Colonic mucosa (tissue), 4 donors: ENCODE data around the gene MIDN. TPM values are rescaled to one million over a fixed set of nuclear protein-coding genes. Genes with fewer than 3 reads are reported as not detected.
A peak's percentile ranks its signal among the peaks of the same experiment; 100 is the strongest.

Experiments used
- DNase-seq: peaks from one replicate; pipeline ENCODE4 v3.0.0-alpha.2; 2020
- H3K27ac ChIP-seq: fragments of 200-600 bp; one replicate; pipeline ENCODE4 v1.8.0; 2021
- H3K27me3 ChIP-seq: fragments of 200-600 bp; one replicate; pipeline ENCODE4 v1.8.0; 2021
- H3K36me3 ChIP-seq: fragments of 200-600 bp; one replicate; pipeline ENCODE4 v1.8.0; 2021
- H3K4me1 ChIP-seq: fragments of 200-600 bp; one replicate; pipeline ENCODE4 v1.8.0; 2021; ENCODE audit warnings: mild to moderate bottlenecking
- H3K4me3 ChIP-seq: fragments of 200-600 bp; one replicate; pipeline ENCODE4 v1.8.0; 2021
- H3K9ac ChIP-seq, 2 donors: one replicate each; pipeline ENCODE4 v1.7.0; 2013; ENCODE audit warnings: control low read depth in 2 of 2, low read depth in 2 of 2, low read length in 2 of 2
- H3K9me3 ChIP-seq: fragments of 200-600 bp; one replicate; pipeline ENCODE4 v1.8.0; 2021
- intact Hi-C: fragments of 100-400 bp; cut with DNase I; formaldehyde crosslinking; loops from one replicate; pipeline ENCODE4 v1.14.1; 2022
- total RNA-seq, 2 donors: library from RNA; stranded (reverse); fragmentation: NEBNext Ultra II Directional in 1 of 2; extraction: Animal tissue kit (Norgen Biotek cat#: 25700) in 1 of 2; gene quantifications; one replicate each; pipeline ENCODE4 v1.2.1, GENCODE V29; 2021
- TF ChIP-seq, protein P1 (sequence below): fragments of 200-600 bp; IDR thresholded peaks from one replicate; pipeline ENCODE4 v1.8.0; 2022; ENCODE audit warnings: antibody characterized with exemption, mild to moderate bottlenecking
- donor health status: healthy.
- donor health status: DM: no; HTN: no; CAD: no.
- donor health status: DM: no; HTN: no; CAD: no.

MIDN gene
- total RNA-seq, 2 donors from 2014 or later = 172 to 177 TPM

DNA sequence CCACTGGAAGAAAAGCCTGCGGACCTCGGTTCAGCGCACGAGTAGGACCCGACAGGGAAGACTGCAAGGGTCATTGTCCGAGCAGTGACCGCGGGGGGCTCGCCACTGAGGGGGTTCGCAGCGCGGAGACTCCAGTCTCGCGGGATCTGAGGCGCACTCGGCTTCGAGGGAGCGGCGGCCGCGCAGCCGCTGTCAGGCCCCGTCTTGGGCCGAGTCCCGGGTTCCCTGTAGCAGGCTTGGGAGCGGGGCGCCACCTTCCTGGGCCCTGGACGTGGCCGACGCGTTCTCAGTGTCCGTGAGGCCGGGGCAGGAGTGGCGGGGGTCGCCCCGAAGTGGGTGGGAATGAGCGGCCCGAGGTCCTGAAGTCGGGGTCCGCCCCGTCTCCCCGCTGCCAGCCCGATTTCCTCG lies 26.5 kb downstream of the MIDN start:
- TF ChIP-seq, protein P1, sequence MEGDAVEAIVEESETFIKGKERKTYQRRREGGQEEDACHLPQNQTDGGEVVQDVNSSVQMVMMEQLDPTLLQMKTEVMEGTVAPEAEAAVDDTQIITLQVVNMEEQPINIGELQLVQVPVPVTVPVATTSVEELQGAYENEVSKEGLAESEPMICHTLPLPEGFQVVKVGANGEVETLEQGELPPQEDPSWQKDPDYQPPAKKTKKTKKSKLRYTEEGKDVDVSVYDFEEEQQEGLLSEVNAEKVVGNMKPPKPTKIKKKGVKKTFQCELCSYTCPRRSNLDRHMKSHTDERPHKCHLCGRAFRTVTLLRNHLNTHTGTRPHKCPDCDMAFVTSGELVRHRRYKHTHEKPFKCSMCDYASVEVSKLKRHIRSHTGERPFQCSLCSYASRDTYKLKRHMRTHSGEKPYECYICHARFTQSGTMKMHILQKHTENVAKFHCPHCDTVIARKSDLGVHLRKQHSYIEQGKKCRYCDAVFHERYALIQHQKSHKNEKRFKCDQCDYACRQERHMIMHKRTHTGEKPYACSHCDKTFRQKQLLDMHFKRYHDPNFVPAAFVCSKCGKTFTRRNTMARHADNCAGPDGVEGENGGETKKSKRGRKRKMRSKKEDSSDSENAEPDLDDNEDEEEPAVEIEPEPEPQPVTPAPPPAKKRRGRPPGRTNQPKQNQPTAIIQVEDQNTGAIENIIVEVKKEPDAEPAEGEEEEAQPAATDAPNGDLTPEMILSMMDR = no peak
- no peaks in the 10 kb centered on the region for H3K9me3 ChIP-seq
- H3K27ac ChIP-seq = peak overlapping the region; percentile 99
- H3K36me3 ChIP-seq = peaks cover 10% of the 10 kb centered on the region
- H3K9ac ChIP-seq = peak overlapping the region; percentile 55 to 98
- peaks cover 45% of the 10 kb centered on the region for H3K4me1 ChIP-seq
- no peak for DNase-seq
- H3K4me3 ChIP-seq = peak overlapping the region; percentile 67
- no peaks in the 10 kb centered on the region for H3K27me3 ChIP-seq
- intact Hi-C loops = loop anchor here (5.0 kb wide), 1 partner anchor 97 kb away; no protein-coding TSS in a partner anchor

DNA sequence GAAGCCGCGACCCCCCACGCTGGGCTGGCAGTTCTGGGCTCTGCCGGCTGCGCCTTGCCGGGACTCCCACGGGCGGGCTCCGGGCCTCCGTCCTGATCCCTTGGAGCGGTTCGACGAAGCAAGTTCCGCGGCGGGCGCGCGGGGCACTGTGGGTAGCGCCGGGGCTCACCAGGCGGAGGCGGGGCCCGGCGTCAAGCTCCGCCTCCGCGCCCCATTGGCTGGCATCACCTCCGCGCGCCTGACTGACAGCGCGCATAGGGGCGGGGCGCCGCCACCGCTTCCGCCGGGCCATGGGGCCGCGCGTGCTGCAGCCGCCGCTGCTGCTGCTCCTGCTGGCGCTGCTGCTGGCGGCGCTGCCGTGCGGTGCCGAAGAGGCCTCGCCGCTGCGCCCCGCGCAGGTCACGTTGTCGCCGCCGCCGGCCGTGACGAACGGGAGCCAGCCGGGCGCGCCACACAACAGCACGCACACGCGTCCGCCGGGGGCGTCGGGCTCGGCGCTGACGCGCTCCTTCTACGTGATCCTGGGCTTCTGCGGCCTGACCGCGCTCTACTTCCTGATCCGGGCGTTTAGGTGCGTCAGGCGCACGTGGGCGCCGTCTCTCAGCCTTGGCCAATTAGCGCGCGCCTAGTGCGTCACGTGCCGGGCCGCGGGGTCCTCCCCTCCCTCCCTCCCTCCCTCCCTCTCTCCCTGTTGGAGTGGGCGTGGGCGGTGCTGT lies 27.0 kb downstream of the MIDN start, which contains the start of gene FAM174C:
Gene FAM174C, plus strand, starts transcription at position 271 of the 716 bp plus-strand sequence. Its CDS starts 20 bp downstream, at position 291.
- peak; percentile 96 for DNase-seq
- Histone ChIP-seq H3K4me1 (peaks cover 43% of the 10 kb centered on the region), H3K36me3 (peaks cover 10% of the 10 kb centered on the region), H3K27me3 (no peaks in the 10 kb centered on the region), H3K9me3 (no peaks in the 10 kb centered on the region), H3K4me3 (peak within 1 kb of the TSS; percentile 67), H3K27ac (peak within 1 kb of the TSS; percentile 99), H3K9ac (peak within 1 kb of the TSS; percentile 94 to 98)
- intact Hi-C loops = loop anchor here (5.0 kb wide), 1 partner anchor 97 kb away; no protein-coding TSS in a partner anchor
- TF ChIP-seq, protein P1 = no peak

DNA sequence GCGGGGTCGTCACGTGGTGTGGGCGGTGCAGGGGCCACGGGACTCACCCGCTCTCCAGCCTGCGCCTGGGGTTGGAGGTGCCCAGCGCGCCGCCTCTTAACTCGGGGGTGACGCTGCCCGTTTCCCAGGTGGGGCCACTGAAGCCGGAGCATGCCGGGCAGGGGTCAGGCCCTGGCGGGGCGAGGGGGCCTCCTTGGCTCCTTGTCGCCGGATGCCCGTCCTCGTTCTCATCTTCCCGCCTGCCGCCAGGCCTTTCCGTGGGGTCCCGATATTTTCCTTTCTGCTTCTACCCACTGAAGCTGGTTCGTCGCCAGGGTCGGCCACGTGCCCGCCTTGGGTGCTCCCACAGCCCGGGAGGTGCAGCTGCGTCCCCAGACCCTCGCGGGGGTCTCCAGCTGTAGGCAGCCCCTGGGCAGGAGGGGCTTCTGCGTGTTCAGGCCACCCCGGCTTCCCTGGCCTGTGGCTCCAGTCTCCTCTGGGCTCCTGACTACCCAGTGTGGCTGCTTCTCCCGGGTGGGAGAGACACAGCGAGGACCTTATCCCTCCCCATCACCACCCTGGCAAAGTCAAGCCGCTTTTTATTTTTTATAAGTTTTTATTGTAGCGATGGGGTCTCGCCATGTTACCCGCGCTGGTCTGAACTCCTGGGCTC lies 27.7 kb downstream of the MIDN start:
- Histone ChIP-seq H3K4me1 (peaks cover 36% of the 10 kb centered on the region), H3K4me3 (peak overlapping the region; percentile 67), H3K27me3 (no peaks in the 10 kb centered on the region), H3K9me3 (no peaks in the 10 kb centered on the region), H3K27ac (peak overlapping the region; percentile 99), H3K36me3 (peaks cover 10% of the 10 kb centered on the region), H3K9ac (peak overlapping the region; percentile 79 to 94)
- no peak for DNase-seq
- TF ChIP-seq, protein P1 = no peak
- intact Hi-C loops = loop anchor here (5.0 kb wide), 1 partner anchor 96 kb away; no protein-coding TSS in a partner anchor

DNA sequence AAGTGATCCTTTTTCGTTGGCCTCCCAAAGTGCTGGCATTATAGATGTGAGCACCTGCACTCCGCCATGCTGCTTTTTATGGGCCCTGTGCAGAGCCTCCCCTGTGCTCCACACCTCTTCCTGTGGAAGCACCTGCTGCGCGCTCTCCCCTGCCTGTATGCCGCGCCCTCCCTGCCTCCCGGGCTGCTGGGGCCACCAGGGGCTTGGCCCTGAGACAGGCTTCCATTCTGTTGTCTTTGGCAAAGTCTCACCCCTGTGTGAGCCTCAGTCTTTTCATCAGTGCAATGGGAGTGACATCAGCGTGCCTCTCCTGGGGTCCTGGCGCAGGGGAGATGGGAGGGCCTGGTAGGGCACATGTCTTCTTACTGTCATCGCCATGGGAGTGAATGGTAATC lies 28.2 kb downstream of the MIDN start:
- Histone ChIP-seq H3K4me1 (peaks cover 34% of the 10 kb centered on the region), H3K4me3 (peak overlapping the region; percentile 67), H3K9ac (peak overlapping the region in 1 of 2 donors; percentile 94), H3K27ac (peak overlapping the region; percentile 99), H3K9me3 (no peaks in the 10 kb centered on the region), H3K36me3 (peaks cover 10% of the 10 kb centered on the region), H3K27me3 (no peaks in the 10 kb centered on the region)
- intact Hi-C loops = loop anchor here (5.0 kb wide), 1 partner anchor 96 kb away; no protein-coding TSS in a partner anchor
- DNase-seq = peak; percentile 69
- TF ChIP-seq, protein P1 = no peak

DNA sequence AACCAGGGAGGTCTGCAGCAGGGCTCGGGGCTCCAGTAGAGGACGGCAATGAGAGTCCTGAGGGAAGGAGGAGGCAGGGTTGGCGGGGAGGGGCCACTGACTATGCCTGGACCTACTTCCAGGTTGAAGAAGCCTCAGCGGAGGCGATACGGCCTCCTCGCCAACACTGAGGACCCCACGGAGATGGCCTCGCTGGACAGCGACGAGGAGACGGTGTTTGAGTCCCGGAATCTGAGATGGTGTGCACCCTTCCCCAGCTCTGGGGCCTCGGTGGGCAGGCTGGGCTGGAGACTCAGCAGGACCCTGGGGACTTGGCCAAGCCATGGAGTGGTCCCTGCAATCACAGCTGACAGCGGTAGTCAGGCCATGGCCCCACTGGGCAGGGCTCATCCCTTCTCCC lies 28.7 kb downstream of the MIDN start:
- Histone ChIP-seq H3K9ac (peak overlapping the region in 1 of 2 donors; percentile 94), H3K36me3 (peaks cover 10% of the 10 kb centered on the region), H3K27ac (no peak overlapping the region), H3K9me3 (no peaks in the 10 kb centered on the region), H3K27me3 (no peaks in the 10 kb centered on the region), H3K4me1 (peaks cover 32% of the 10 kb centered on the region), H3K4me3 (no peak overlapping the region)
- intact Hi-C loops = loop anchor here (5.0 kb wide), 1 partner anchor 95 kb away; no protein-coding TSS in a partner anchor
- TF ChIP-seq, protein P1 = no peak
- DNase-seq = no peak
